Superior temporal gyrus (tissue), 1 donor: ENCODE measurements around the gene DCAF7.

Experiments
- DNase-seq: peaks from one replicate; pipeline ENCODE4 v3.0.0-alpha.2; 2016; ENCODE audit errors: extremely low spot score

DCAF7 gene

GRCh38 chr17:63588797-63589196 lies 38.5 kb downstream of the DCAF7 start:
- no peak for DNase-seq

- DNase-seq, result no peak
These were observed 39.4 kb downstream of the DCAF7 start for GRCh38 chr17:63589646-63590045.

DNA sequence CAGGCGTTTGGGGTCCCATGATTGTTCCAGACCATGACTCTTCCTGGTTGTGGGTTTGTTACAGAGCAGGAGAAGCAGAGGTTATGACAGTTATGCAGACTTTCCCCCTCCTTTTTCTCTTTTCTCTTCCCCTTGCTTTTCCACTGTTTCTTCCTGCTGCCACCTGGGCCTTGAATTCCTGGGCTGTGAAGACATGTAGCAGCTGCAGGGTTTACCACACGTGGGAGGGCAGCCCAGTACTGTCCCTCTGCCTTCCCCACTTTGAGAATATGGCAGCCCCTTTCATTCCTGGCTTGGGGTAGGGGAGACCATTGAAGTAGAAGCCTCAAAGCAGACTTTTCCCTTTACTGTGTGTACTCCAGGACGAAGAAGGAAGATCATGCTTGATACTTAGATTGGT lies 42.5 kb downstream of the DCAF7 start:
- DNase-seq, result no peak

- no peak for DNase-seq
These were observed 44.9 kb downstream of the DCAF7 start for GRCh38 chr17:63595132-63595531.

GRCh38 chr17:63596856-63597586 lies 46.7 kb downstream of the DCAF7 start:
- DNase-seq, result no peak

GRCh38 chr17:63598281-63598680 lies 48.0 kb downstream of the DCAF7 start:
- no peak for DNase-seq

GRCh38 chr17:63600569-63601438 lies 50.5 kb downstream of the DCAF7 start, which contains the start of gene TACO1:
Gene TACO1, plus strand, starts transcription at chr17:63600895. Its CDS starts 189 bp downstream, at chr17:63601084.
- DNase-seq, result peak; percentile 87

DNA sequence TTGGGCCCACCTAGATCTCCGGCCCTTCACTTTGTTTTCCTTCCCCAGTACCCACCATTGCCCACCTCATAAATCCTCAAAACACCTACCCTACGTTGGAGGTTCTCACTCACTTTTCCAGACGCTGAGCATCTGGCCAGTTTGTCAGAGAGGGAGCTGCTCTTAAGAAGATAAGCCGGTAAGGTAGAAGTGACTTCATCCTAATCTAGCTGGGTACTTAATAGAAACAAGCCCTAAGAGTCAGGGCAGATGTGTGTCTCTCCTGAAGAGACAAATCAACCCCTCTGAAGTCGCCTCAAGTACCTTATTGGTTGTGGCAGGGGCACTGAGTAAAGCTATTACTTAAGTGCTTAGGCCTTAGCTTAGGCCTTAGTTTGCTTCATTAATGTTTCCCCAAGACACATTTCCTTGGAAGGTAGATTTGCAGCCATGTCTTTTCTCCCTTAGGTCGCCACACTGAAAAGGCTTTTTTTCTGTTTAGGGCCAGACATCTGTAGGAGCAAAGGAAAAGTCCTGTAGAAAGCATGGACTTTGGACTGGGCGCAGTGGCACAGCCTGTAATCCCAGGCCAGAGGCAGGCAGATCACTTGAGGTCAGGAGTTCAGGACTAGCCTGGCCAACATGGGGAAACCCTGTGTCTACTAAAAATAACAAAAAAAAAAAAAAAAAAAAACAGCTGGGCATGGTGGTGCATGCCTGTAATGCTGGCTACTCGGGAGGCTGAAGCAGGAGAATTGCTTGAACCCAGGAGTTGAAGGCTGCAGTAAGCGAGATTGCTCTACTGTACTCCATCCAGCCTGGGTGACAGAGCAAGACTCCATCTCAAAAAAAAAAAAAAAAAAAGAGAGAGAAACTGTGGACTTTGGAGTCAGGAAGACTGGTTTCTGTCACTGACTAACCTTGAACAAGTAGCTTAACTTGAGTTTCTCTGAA lies 51.4 kb downstream of the DCAF7 start:
- DNase-seq, result no peak

- DNase-seq, result no peak
These were observed 59.7 kb downstream of the DCAF7 start for GRCh38 chr17:63609816-63610573.

- DNase-seq, result no peak
These were observed 60.6 kb downstream of the DCAF7 start for GRCh38 chr17:63610854-63611253.

DNA sequence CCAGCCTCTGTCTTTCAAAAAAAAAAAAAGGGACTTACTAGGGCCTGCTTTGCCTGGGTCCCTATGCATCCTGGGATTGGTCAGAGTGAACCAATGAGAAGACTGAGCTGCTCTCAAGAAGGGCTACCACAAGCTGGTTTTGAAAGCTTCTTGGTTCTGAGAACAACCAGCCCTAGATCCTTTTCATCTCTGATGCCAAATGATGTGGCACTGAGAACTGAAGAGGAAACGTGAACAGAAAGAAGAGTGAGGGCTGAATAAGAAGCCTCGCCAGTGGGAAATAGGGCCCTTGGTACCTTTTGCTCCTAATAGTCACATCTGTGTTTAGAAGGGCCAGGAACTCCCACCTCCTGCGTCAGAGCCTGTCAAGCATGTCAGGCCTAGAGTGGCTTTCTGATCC lies 61.1 kb downstream of the DCAF7 start:
- no peak for DNase-seq

- no peak for DNase-seq
These were observed 63.4 kb downstream of the DCAF7 start for GRCh38 chr17:63613663-63614062.

DNA sequence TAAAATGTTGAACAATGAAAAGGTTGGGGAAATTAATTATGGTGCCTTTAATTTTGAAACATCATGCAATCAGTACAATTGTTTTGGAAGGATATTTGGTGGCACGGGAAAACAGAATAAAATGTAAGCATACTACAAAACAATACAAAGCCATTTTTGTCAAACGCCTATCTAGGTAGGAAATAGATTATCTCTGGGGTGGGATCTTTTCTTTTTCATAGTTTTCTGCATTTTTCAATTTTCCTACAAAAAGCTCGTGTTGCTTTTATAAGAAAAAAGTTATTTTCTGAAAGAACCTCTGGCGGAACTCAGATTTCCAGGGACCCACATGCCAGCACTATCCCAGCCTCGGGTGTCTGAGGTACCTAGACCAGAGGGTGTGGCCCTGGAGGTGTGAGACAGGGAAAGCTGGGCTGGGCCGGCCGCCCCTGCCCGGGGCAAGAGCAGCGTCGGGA lies 71.0 kb downstream of the DCAF7 start:
- DNase-seq, result peak; percentile 29

GRCh38 chr17:63621684-63622573 lies 71.7 kb downstream of the DCAF7 start, which contains the start of gene MAP3K3:
Gene MAP3K3, plus strand, starts transcription at chr17:63622417. Its CDS starts 343 bp downstream, at chr17:63622760.
- peak; percentile 100 for DNase-seq

- peak; percentile 37 for DNase-seq
These were observed 72.5 kb downstream of the DCAF7 start for GRCh38 chr17:63622574-63623390.

DNA sequence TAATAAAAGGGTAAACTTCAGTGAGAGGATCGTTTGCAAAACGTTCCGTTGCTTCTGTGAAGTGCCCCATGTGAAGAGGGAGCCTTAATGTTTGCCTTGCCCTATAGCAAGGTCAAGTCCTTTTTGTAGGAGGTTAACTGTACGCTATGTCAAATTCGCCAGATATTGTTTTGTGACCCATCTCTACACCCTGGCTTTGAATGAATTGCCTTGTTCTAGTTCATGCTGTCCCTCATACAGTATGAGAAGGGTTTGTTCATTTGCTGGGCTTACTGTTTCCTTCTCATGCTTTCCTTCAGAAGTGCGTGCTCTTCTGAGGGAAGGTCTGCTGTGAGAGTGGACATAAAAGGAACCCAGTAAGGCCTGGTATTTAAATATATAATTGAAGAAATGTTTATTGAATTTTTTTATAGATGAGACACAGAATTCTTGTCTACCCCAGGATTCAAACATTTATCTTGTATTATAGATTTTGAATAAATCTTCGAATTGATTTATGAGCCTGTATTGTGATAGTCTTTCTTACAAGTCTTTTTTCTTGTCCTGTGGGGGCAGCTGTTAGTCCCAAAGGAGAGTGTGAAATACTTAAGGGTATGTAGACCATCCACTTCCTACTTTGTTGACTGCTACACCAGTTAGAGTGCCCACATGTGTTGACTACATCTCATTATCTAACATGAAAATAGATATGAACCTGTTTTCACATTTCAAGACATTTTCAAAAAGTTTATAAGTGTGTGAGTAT lies 73.7 kb downstream of the DCAF7 start:
- DNase-seq, result no peak

- no peak for DNase-seq
These were observed 74.2 kb downstream of the DCAF7 start for GRCh38 chr17:63624531-63624880.

GRCh38 chr17:63626551-63627180 lies 76.4 kb downstream of the DCAF7 start:
- DNase-seq, result no peak
